Stimulated activated CD4-positive, alpha-beta T cell treated with anti-CD3 and anti-CD28 coated beads, TNF-alpha, amount 100 ng/mL, for 24 hours (primary cell): Measurements from ENCODE around the gene AUTS2.

ENCODE experiments used
- DNase-seq, 3 experiments: peaks; one replicate each; pipeline ENCODE4 v3.0.0-alpha.2; 2020; ENCODE audit warnings: low read depth in 3 of 3

The AUTS2 gene

DNA sequence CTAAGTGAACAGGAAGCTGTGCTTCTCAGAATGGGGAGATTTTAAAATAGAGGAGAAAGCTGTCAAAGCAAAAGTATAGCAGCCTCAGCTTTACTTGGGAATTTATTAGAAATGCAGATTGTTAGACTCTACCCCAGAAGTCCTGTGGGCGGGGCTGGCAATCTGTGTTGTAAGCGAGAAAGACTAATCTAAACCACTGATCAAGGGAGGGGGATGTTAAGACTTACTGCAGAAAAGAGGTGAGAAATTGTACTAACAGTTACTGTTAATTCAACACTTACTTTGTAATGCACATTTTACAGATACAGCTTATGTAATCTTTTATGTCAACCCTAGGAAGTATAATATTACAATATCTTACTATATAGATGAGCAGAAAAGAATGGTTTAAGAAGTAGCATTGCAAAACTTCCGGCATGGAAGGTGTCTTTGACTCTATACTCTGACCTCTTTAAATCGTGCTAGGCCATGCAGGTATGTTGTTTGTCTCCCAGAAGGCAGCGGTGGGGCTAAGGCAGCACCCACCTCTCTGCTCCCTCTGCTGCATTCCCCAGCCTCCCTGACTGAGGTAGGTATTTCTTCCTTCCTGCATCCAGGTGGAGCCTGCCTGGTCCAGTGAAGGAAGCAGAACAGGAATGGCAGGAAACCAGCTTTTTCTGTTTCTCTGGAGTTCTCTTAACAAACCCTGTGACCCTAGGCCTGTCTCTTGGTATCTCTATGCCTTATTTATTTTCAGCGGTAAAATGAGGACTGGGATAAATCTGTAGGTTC, 462.2 kb downstream of the AUTS2 start:
- DNase-seq: no peak

DNA sequence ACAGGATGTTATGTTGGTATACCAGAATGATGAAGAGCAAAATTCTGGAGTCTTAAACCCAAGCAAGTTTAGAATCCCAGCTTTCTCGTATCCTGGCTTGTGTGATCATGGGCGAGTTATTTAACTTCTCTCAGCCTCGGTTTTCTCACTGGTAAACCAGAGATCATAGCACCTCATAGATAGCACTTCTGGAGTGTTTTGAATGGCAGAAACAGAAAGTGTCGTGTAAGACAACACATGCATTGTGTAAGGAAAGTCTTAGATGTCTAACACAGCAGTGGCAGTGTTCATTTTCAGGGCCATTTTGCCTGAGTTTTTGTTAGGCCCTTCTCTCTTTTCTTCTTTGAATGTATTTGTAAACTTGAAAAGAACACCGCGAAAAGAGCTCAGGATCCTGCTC, 465.1 kb downstream of the AUTS2 start:
- no peak for DNase-seq

- no peak for DNase-seq
These were observed 465.7 kb downstream of the AUTS2 start for GRCh38 chr7:70063927-70064326.

DNA sequence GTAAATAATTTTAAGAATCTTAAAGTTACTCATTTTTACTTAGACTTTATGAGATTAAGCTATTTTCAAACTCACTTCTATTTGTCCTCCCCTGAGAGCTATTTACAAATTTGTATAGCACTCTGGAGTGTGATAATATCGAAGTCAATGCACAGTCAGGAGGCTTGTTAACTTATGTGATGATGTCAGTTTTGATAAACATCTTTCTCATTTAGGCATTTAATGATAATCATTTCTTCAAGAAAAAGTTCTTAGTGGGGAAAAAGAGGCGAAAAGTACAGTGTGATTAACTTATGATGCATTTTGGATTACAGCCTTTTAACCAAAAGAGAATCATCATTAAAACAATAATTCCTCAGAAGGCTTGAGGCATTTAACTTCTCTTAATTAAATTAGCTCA, 468.6 kb downstream of the AUTS2 start:
- DNase-seq: no peak

- DNase-seq: no peak
These were observed 470.3 kb downstream of the AUTS2 start for GRCh38 chr7:70068531-70068930.

DNA sequence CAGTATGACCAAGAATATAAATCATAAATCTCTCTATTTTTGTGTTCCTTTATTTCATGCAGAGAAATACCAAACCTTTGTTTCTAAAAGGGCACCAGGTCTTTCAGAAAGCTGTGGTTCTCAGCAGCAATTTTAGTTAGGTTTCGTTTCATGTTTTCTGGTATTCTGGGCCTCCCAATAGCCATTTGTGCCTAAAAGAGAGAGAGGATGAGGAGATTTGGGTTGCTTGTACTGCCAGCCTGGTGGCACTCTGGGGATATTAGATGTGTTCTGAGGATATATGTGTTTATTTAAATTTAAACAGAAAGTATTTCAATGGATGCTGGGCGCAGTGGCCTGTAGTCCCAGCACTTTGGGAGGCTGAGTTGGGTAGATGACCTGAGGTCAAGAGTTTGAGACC, 471.7 kb downstream of the AUTS2 start:
- no peak for DNase-seq

DNA sequence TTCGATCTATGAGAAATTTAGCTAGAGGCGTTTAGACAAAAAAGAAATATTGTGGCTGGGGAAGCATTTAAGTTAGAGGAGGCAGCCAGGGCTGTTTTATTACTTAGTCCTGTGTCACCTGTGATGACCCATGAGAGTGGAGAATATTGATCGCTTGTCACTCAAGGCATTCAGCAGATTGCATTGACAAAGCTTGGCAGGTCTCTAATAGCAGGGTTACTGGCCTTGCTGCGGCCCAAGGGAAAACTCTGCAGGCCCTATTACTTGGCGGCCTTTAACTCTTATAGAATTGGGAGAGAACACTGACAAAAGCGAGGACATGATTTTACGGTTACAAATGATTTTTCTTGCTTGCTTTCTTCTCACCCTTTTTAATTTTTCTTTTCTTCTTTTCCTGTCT, 473.5 kb downstream of the AUTS2 start:
- no peak for DNase-seq

- DNase-seq: no peak
These were observed 473.9 kb downstream of the AUTS2 start for GRCh38 chr7:70072220-70072619.

DNA sequence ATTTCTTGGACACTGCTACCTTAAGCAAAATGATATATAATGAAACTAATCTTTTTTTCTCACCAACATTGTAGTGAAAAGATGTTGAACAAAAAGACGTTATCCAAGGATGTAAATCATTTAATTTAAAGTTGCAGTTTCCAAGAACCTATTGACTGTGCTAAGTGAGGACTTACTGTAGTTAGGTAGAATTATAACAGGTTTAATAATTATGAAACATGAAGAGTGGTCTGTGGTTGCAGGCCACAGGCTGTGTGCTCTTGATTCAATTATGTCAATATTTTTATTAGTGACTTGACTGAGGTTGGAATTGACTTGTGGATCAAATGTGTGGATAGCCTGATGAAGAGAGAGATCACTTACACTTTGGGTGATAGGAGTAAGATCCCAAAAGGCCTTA, 478.1 kb downstream of the AUTS2 start:
- no peak for DNase-seq

GRCh38 chr7:70082099-70082611, 483.9 kb downstream of the AUTS2 start:
- DNase-seq: no peak

GRCh38 chr7:70091362-70091761, 493.1 kb downstream of the AUTS2 start:
- DNase-seq: no peak

DNA sequence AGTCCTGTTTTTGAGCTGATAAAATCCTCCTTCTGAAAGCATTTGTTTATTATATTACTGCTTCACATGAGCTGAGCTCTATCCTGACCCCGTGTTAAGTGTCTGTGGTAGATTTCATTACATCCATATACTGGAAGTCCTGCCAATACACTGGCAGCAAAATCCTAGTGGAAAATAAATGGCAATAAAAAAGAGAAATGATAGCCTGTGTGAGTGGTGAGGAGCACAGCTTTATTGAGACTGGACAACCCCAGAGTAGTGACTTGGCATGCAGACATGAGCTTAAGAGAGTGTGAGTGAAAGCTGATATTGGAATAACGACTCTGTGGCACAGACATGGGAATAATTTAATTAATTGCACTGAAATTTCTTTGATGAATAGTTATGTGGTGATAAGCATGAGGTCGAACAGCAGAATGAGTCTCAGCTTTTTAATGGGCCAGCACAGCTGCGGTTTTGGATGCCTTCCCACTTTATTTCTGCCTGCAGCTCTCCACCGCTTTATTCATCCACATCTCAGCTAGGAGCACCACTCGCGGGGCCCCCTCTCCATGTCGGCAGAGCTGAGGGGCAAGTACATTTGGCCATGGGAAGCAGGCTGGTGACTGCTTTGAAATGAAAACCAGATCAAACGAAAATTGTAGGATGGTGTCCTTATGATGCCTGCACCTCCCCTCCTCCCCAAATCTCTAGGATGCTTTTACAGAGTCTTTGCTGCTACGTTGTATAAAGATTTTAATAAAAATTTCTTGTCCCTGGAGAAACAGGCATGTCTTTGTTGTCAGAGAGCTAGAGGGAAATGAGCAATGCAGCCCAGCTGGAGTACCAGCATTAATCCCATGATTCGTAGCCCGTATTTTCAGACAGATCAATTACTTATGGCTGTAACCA, 494.3 kb downstream of the AUTS2 start:
- no peak for DNase-seq

DNA sequence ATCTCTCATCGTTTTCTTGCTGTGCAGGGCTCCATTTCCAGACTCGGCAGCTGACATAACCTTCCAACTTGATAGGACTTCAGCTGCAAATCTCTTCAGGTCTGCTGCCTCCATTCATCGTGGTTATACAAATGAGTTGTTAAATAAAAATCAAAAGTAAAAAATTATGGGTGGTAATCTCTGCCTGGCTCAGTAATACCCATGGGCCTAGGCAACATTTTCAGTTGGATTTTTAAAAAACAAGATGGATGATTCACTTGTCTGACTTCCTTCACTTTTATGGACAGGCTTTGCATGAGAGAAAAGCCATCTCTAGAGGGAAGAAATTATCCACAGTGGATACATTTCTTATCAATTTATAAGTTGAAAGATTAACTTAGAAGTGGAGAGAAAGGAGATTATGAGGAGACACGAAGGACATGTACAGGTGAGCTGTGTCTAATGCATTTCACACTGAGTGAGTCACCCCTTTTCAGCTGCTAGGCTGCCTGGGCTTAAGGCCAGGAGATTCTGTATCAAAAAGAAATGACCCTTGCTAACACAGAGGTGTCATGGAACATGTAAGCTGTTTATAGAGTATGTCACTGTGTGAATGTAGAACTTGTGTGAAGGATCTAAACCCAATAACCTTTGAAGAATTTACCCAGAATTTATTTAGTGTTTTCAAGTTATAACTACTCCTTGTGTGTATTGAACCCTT, 495.1 kb downstream of the AUTS2 start:
- no peak for DNase-seq

- DNase-seq: no peak
These were observed 496.6 kb downstream of the AUTS2 start for GRCh38 chr7:70094831-70095230.

GRCh38 chr7:70097645-70098044, 499.4 kb downstream of the AUTS2 start:
- no peak for DNase-seq

DNA sequence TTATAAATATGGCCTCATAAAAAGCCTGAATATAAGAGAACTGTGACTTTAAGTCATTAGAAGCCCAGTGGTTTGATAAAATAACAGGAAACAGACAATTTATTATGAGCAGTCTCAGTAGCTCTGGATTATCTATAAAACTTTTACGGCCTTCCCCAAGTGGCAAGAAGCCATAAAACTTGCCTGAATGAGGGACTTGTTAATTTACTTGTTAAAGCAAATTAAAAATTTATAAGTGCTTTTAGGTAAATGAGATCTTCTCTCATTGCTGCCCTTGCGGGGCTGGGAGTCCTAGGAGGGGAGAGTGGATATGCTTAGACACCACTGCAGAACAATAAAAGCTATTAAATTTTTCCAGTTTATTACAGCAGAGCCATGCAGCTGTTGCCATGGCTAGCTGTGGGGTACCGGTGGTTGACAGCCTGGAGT, 499.9 kb downstream of the AUTS2 start:
- no peak for DNase-seq

- no peak for DNase-seq
These were observed 500.8 kb downstream of the AUTS2 start for GRCh38 chr7:70098905-70099672.

- DNase-seq: no peak
These were observed 506.0 kb downstream of the AUTS2 start for GRCh38 chr7:70104243-70104642.

DNA sequence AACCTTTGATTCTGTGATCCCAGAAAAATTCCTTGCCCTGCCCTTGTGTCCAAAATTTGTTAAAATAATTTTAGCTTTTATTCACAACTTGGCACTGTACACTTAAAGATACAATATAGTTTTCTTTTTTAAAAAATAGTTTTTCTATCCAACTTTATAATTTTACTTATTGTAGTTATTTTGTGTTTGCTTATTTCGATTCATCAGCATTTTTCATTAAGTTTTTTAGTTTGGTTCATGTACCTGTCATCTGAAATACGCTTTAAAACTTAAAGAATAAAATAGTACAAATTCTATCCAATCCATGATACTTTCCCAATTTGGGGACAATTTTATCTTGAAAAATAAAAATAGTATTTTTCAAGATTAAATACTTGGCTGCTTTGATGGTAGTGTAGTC, 514.8 kb downstream of the AUTS2 start:
- no peak for DNase-seq

- no peak for DNase-seq
These were observed 515.3 kb downstream of the AUTS2 start for GRCh38 chr7:70113536-70113935.

GRCh38 chr7:70114806-70115205, 516.5 kb downstream of the AUTS2 start:
- DNase-seq: no peak
